GM12878 (cell line): ENCODE measurements around the gene IL18RAP. TPM values are rescaled to one million over a fixed set of nuclear protein-coding genes. Genes with fewer than 3 reads are reported as not detected.
A peak's percentile ranks its signal among the peaks of the same experiment; 100 is the strongest.

ENCODE experiments used
- ATF3 ChIP-seq: IDR thresholded peaks from 2 replicates; pipeline ENCODE4 v1.6.1; 2011; ENCODE audit warnings: low read depth, mild to moderate bottlenecking, low read length, moderate library complexity, borderline replicate concordance; ENCODE audit errors: extremely low read depth
- BCLAF1 ChIP-seq: fragments of 450-650 bp; IDR thresholded peaks from 2 replicates; pipeline ENCODE4 v1.6.1; 2017; ENCODE audit warnings: antibody characterized with exemption, mild to moderate bottlenecking, moderate library complexity
- CHD2 ChIP-seq: IDR thresholded peaks from 2 replicates; pipeline ENCODE4 v1.6.1; 2011; ENCODE audit warnings: low read depth, low read length, improper control_type of control experiment, borderline replicate concordance
- CTCF ChIP-seq, 3 experiments: IDR thresholded peaks in 2 of 3; conservative IDR thresholded peaks in 1 of 3; 2 replicates each; pipeline ENCODE4 v1.5.1; 2011; ENCODE audit warnings: low read depth in 3 of 3, low read length in 3 of 3, mild to moderate bottlenecking in 3 of 3, control low read depth in 2 of 3, moderate library complexity in 2 of 3, inconsistent platforms in 1 of 3, mixed read lengths in 1 of 3; ENCODE audit not compliant: control insufficient read depth in 2 of 3, insufficient read depth in 1 of 3; ENCODE audit errors: extremely low read depth in 1 of 3
- ETV6 ChIP-seq, 2 experiments: fragments of 450-650 bp in 1 of 2; IDR thresholded peaks in 1 of 2; conservative IDR thresholded peaks in 1 of 2; 2 replicates each; pipeline ENCODE4 v1.6.1; 2014; ENCODE audit warnings: antibody characterized with exemption in 1 of 2, borderline replicate concordance in 1 of 2, low read depth in 1 of 2, mild to moderate bottlenecking in 1 of 2, moderate library complexity in 1 of 2
- FOS ChIP-seq: IDR thresholded peaks from 3 replicates; pipeline ENCODE4 v1.6.1; 2011; ENCODE audit warnings: borderline replicate concordance; ENCODE audit not compliant: insufficient read length; ENCODE audit errors: extremely low read depth
- HSF1 ChIP-seq: fragments of 150-350 bp; IDR thresholded peaks from 2 replicates; pipeline ENCODE4 v1.6.1; 2014; ENCODE audit warnings: mild to moderate bottlenecking, low read depth, low read length
- MTA2 ChIP-seq: fragments of 450-650 bp; IDR thresholded peaks from 2 replicates; pipeline ENCODE4 v1.6.1; 2016; ENCODE audit warnings: low read depth, mild to moderate bottlenecking, moderate library complexity
- POU2F2 ChIP-seq: IDR thresholded peaks from 3 replicates; pipeline ENCODE4 v1.6.1; 2011; ENCODE audit warnings: low read depth, mild to moderate bottlenecking, low read length, borderline replicate concordance
- RFX5 ChIP-seq: IDR thresholded peaks from 2 replicates; pipeline ENCODE4 v1.6.1; 2011; ENCODE audit warnings: low read depth, low read length, improper control_type of control experiment
- SMAD5 ChIP-seq: IDR thresholded peaks from 2 replicates; pipeline ENCODE4 v1.6.1; 2016; ENCODE audit warnings: antibody characterized with exemption, low read depth
- SMC3 ChIP-seq: IDR thresholded peaks from 2 replicates; pipeline ENCODE4 v1.6.1; 2011; ENCODE audit warnings: low read length, improper control_type of control experiment, borderline replicate concordance
- SRF ChIP-seq, 2 experiments: IDR thresholded peaks; 2 replicates each; pipeline ENCODE4 v1.6.1; 2011; ENCODE audit warnings: low read depth in 2 of 2, low read length in 2 of 2, mild to moderate bottlenecking in 1 of 2, moderate library complexity in 1 of 2
- STAT3 ChIP-seq: IDR thresholded peaks from 2 replicates; pipeline ENCODE4 v1.6.1; 2011; ENCODE audit warnings: low read depth, low read length, improper control_type of control experiment
- YY1 ChIP-seq: IDR thresholded peaks from 2 replicates; pipeline ENCODE4 v1.6.1; 2011; ENCODE audit warnings: low read depth, mild to moderate bottlenecking, low read length
- ZBTB40 ChIP-seq: fragments of 450-650 bp; IDR thresholded peaks from 2 replicates; pipeline ENCODE4 v1.6.1; 2016; ENCODE audit warnings: mild to moderate bottlenecking, moderate library complexity, borderline replicate concordance
- ZNF207 ChIP-seq: fragments of 450-650 bp; IDR thresholded peaks from 2 replicates; pipeline ENCODE4 v1.6.1; 2014; ENCODE audit warnings: antibody characterized with exemption, mild to moderate bottlenecking, borderline replicate concordance
- polyA plus RNA-seq, 11 experiments: library from polyadenylated mRNA; depleted of rRNA in 4 of 11; unstranded in 6 of 11; stranded (reverse) in 5 of 11; fragments of >200 nt; fragmentation: Nextera tagmentation in 4 of 11; fragmentation: Illumina TruSeq in 1 of 11; extraction: Ambion mirVana in 4 of 11; extraction: Trizol in 1 of 11; gene quantifications; 1 replicate in 1 of 11; 2 replicates in 10 of 11; pipeline versions ENCODE4 v1.2.1 to v1.2.3, GENCODE V29; 2011 to 2016; ENCODE audit warnings: inconsistent platforms in 2 of 11, missing spikeins in 2 of 11, low read depth in 1 of 11
- total RNA-seq, 4 experiments: library from RNA; depleted of rRNA in 3 of 4; stranded (reverse); fragments of >200 nt in 3 of 4; fragmentation: Illumina TruSeq in 1 of 4; extraction: Trizol in 1 of 4; gene quantifications; 2 replicates each; pipeline versions ENCODE4 v1.2.1 to v1.2.3, GENCODE V29; 2013 to 2021

Gene IL18RAP
- total and polyA plus RNA-seq, 10 of the 15 experiments (the other 5 are each of a cell fraction or from before 2014, with no cell fraction given) = 0.37 to 1.6 (median 0.75) TPM; not detected in 1

- TF ChIP-seq STAT3 = no peak
- TF ChIP-seq CTCF (IDR thresholded peaks at IDR 0.05 in 2 of 3, conservative IDR thresholded peaks at IDR 0.05 in 1 of 3; ENCODE audit: control insufficient read depth in 2 of 3, extremely low read depth in 1 of 3, insufficient read depth in 1 of 3, low read depth in 3 of 3, low read length in 3 of 3) = peak; percentile 70 to 88 (median 86)
- TF ChIP-seq SMAD5 = no peak
- TF ChIP-seq YY1 = 0 out of 2 replicates have a peak, but pooled peaks have one; percentile 11
- 0 out of 3 replicates have a peak, but pooled peaks have one; percentile 24 for TF ChIP-seq POU2F2
- TF ChIP-seq FOS = no peak
- no peak for TF ChIP-seq CHD2
- TF ChIP-seq HSF1 = no peak
- TF ChIP-seq RFX5 = no peak
- no peak for TF ChIP-seq BCLAF1
- no peak for TF ChIP-seq ZNF207
- TF ChIP-seq SMC3 = peak; percentile 91
- no peak for TF ChIP-seq MTA2
- TF ChIP-seq ZBTB40 = no peak
- TF ChIP-seq ATF3 = no peak
- no peak for TF ChIP-seq ETV6 (conservative IDR thresholded peaks at IDR 0.05 in 1 of 2, IDR thresholded peaks at IDR 0.05 in 1 of 2; ENCODE audit: borderline replicate concordance in 1 of 2, low read depth in 1 of 2)
- no peak for TF ChIP-seq SRF (IDR thresholded peaks at IDR 0.05; ENCODE audit: low read depth in 2 of 2, low read length in 2 of 2)
These were observed 20.2 kb downstream of the IL18RAP start (continued) for GRCh38 chr2:102442967-102443828.
